Measurements from ENCODE around the gene AVL9. TPM values are rescaled to one million over a fixed set of nuclear protein-coding genes. Genes with fewer than 3 reads are reported as not detected.

AVL9 gene
- total and polyA plus RNA-seq, 9 of the 15 experiments (the other 6 are each of a cell fraction or from before 2014, with no cell fraction given): 6.4 to 66.2 (median 30.1) TPM

DNA sequence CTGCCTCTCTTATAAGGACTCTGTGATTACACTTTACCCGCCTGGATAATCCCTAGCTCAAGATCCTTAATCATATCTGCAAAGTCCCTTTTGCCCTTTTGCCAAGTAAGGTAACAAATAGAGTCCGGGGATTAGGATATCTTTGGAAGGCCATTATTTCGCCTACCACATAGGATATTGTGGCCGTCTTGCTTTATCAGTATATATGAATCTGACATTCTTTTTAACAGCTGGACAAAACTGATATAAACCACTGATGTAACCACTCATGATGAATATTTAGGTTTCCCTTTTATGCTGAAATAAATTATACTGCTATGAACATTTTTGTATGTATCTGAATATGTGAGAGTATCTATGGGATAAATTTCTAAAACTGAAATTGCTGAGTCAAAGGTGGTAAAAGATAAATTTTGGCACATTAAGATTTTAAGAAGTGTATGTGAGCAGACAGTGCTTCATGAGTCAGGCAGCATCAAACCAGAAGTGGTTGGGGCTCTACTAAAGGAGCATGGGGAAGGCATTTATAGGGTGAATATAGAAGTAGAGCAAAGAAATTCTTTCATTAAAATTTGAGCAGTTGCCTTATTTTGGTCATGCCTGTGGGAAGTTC is 44.7 kb downstream of the AVL9 start (continued):
- peak; percentile 50; the same call in 1 of the 2 replicates for TF ChIP-seq TCF3 (CRISPR knock-in tag; IDR thresholded peaks at IDR 0.05)
- TF ChIP-seq ZNF282 (CRISPR knock-in tag; IDR thresholded peaks at IDR 0.05): no peak
- TF ChIP-seq, protein P1, sequence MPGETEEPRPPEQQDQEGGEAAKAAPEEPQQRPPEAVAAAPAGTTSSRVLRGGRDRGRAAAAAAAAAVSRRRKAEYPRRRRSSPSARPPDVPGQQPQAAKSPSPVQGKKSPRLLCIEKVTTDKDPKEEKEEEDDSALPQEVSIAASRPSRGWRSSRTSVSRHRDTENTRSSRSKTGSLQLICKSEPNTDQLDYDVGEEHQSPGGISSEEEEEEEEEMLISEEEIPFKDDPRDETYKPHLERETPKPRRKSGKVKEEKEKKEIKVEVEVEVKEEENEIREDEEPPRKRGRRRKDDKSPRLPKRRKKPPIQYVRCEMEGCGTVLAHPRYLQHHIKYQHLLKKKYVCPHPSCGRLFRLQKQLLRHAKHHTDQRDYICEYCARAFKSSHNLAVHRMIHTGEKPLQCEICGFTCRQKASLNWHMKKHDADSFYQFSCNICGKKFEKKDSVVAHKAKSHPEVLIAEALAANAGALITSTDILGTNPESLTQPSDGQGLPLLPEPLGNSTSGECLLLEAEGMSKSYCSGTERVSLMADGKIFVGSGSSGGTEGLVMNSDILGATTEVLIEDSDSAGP (CRISPR knock-in tag; IDR thresholded peaks at IDR 0.05): no peak
- no peak for TF ChIP-seq XRCC4 (IDR thresholded peaks at IDR 0.05; ENCODE audit: extremely low read depth, insufficient read depth, insufficient read length)
- no peak for TF ChIP-seq TGIF2 (CRISPR knock-in tag; IDR thresholded peaks at IDR 0.05)
- TF ChIP-seq ARID2 (IDR thresholded peaks at IDR 0.05): no peak
- TF ChIP-seq ZNF696 (CRISPR knock-in tag; conservative IDR thresholded peaks at IDR 0.05): no peak
- TF ChIP-seq ZNF165 (CRISPR knock-in tag; IDR thresholded peaks at IDR 0.05; ENCODE audit: borderline replicate concordance): no peak
- no peak for TF ChIP-seq ZNF174 (CRISPR knock-in tag; IDR thresholded peaks at IDR 0.05)

DNA sequence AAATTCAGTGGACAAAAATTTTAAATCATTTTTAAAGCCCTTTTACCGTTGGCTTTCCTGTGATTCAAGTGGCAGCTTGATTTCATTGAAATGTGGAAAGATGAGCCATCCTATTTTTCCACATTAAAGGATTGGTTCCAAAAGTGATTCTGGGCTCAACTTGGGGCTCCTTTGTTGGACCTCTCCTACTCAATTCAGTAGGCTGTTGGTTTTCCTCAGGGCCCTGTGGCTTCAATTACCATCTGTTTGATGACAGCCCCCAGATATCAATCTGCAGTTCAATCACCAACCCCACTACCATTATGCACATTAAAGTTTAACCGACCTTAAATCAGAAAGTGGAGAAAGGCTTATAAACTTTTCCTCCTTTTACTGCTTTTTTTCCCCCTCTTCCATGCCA is 47.3 kb downstream of the AVL9 start:
- in situ Hi-C loops (cut with MboI) (no loop called here), intact Hi-C loops (cut with micrococcal nuclease) (loop anchor here (5.0 kb wide), 1 partner anchor 45 kb away; the partner anchor contains the start of gene AVL9)
- no peak overlapping the region for H2AFZ ChIP-seq (ENCODE audit: low read depth, low read length)
- H3K79me2 ChIP-seq (ENCODE audit: control insufficient read depth, insufficient read depth, low read length): peaks cover 39% of the 10 kb centered on the region
- no peak for ATAC-seq
- CTCF ChIA-PET (ENCODE audit: low intra/inter-chr PET ratio): no interaction called here
- DNase-seq (ENCODE audit: extremely low read depth in 1 of 4, low spot score in 3 of 4): no peak
- POLR2A ChIA-PET: no interaction called here
- H3K27me3 ChIP-seq (ENCODE audit: control insufficient read depth in 2 of 2, insufficient read depth in 2 of 2, low read length in 2 of 2): no peaks in the 10 kb centered on the region
- peaks cover 39% of the 10 kb centered on the region; the same call in 2 of the 3 replicates for H3K36me3 ChIP-seq (ENCODE audit: control insufficient read depth, insufficient read depth, low read length)
- H3K4me1 ChIP-seq (replicated peaks in 1 of 2; ENCODE audit: control insufficient read depth in 2 of 2, insufficient read depth in 2 of 2, low read length in 2 of 2): peaks cover 0 to 4% of the 10 kb centered on the region in 2 experiments; a peak in 2 of 5 replicates
- H3K27ac ChIP-seq (ENCODE audit: extremely low read depth, low read depth, low read length): no peak overlapping the region
- H3K4me3 ChIP-seq: no peak overlapping the region
- H3K4me2 ChIP-seq (ENCODE audit: insufficient read depth, low read length): no peak overlapping the region
- no peak for FAIRE-seq
- no peaks in the 10 kb centered on the region for H4K20me1 ChIP-seq (replicated peaks; ENCODE audit: control insufficient read depth, insufficient read depth, low read length)
- 67% methylated on average over 2 of the region's 2 CpGs for WGBS (ENCODE audit: insufficient coverage, low coverage, missing lambda C conversion rate)
- no peaks in the 10 kb centered on the region for H3K9me3 ChIP-seq (replicated peaks; ENCODE audit: control insufficient read depth, insufficient read depth, low read depth, low read length)
- no peak overlapping the region for H3K9ac ChIP-seq (ENCODE audit: insufficient read depth in 1 of 2, low read depth in 2 of 2, low read length in 2 of 2)
- BruUV-seq (replicated peaks): no TSS peak
- H3K9me1 ChIP-seq (ENCODE audit: control insufficient read depth, insufficient read depth, low read length): no peaks in the 10 kb centered on the region
- TF ChIP-seq TARDBP (IDR thresholded peaks at IDR 0.05) (no peak), SIN3A (IDR thresholded peaks at IDR 0.05; ENCODE audit: borderline replicate concordance in 2 of 2, control insufficient read depth in 1 of 2, low read depth in 2 of 2, low read length in 2 of 2) (no peak), ZNF778 (CRISPR knock-in tag; IDR thresholded peaks at IDR 0.05) (no peak), U2AF2 (optimal IDR thresholded peaks at IDR 0.05; ENCODE audit: low read depth, low read length) (no peak), ATF7 (IDR thresholded peaks at IDR 0.05) (no peak), HNRNPUL1 (IDR thresholded peaks at IDR 0.05; ENCODE audit: low read length) (no peak), HCFC1 (IDR thresholded peaks at IDR 0.05; ENCODE audit: low read depth, low read length) (no peak), ZFX (CRISPR knock-in tag; IDR thresholded peaks at IDR 0.05) (no peak), HMG20A (CRISPR knock-in tag; conservative IDR thresholded peaks at IDR 0.05) (no peak)
- TF ChIP-seq, protein P2, sequence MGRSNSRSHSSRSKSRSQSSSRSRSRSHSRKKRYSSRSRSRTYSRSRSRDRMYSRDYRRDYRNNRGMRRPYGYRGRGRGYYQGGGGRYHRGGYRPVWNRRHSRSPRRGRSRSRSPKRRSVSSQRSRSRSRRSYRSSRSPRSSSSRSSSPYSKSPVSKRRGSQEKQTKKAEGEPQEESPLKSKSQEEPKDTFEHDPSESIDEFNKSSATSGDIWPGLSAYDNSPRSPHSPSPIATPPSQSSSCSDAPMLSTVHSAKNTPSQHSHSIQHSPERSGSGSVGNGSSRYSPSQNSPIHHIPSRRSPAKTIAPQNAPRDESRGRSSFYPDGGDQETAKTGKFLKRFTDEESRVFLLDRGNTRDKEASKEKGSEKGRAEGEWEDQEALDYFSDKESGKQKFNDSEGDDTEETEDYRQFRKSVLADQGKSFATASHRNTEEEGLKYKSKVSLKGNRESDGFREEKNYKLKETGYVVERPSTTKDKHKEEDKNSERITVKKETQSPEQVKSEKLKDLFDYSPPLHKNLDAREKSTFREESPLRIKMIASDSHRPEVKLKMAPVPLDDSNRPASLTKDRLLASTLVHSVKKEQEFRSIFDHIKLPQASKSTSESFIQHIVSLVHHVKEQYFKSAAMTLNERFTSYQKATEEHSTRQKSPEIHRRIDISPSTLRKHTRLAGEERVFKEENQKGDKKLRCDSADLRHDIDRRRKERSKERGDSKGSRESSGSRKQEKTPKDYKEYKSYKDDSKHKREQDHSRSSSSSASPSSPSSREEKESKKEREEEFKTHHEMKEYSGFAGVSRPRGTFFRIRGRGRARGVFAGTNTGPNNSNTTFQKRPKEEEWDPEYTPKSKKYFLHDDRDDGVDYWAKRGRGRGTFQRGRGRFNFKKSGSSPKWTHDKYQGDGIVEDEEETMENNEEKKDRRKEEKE (IDR thresholded peaks at IDR 0.05; ENCODE audit: borderline replicate concordance in 1 of 2, control insufficient read depth in 1 of 2, low read depth in 2 of 2, low read length in 1 of 2): no peak

All from K562 (cell line).